GM19025 (cell line): ENCODE data around the gene GCC2.
"Not testable (repeated sequence)": the region's sequence is repeated elsewhere in the genome, so short reads cannot be mapped to it uniquely, and the experiment has no call there.

ENCODE experiments used
- ATAC-seq: cut with Tn5 transposase; IDR thresholded peaks from one replicate; pipeline ENCODE4 v1.9.1; 2021; ENCODE audit warnings: mild to moderate bottlenecking, low read depth, moderate library complexity; ENCODE audit not compliant: unreplicated experiment

GCC2 gene

GRCh38 chr2:108496167-108496566 lies 47.2 kb downstream of the GCC2 start:
- not testable (repeated sequence) for ATAC-seq

- ATAC-seq, result not testable (repeated sequence)
Measured at GRCh38 chr2:108507620-108508019, 58.6 kb downstream of the GCC2 start.

GRCh38 chr2:108512431-108512830 lies 63.4 kb downstream of the GCC2 start:
- not testable (repeated sequence) for ATAC-seq

- not testable (repeated sequence) for ATAC-seq
Measured at GRCh38 chr2:108514478-108514877, 65.5 kb downstream of the GCC2 start.

- not testable (repeated sequence) for ATAC-seq
Measured at GRCh38 chr2:108524688-108525087, 75.7 kb downstream of the GCC2 start.

- ATAC-seq, result not testable (repeated sequence)
Measured at GRCh38 chr2:108525258-108525657, 76.3 kb downstream of the GCC2 start.

- ATAC-seq, result no peak
Measured at GRCh38 chr2:108531674-108532055, 82.7 kb downstream of the GCC2 start.

- peak; percentile 84 for ATAC-seq
Measured at GRCh38 chr2:108533832-108534583, 85.0 kb downstream of the GCC2 start, which contains the start of gene LIMS1. TSS of gene LIMS1 (plus strand) at chr2:108534470. CDS start at chr2:108534563, 93 bp downstream.

- ATAC-seq, result peak; percentile 28
Measured at GRCh38 chr2:108534584-108535356, 85.8 kb downstream of the GCC2 start.

- ATAC-seq, result no peak
Measured at GRCh38 chr2:108535357-108535631, 86.3 kb downstream of the GCC2 start.

- no peak for ATAC-seq
Measured at GRCh38 chr2:108536133-108536780, 87.3 kb downstream of the GCC2 start.

- no peak for ATAC-seq
Measured at GRCh38 chr2:108536911-108537310, 87.9 kb downstream of the GCC2 start.

GRCh38 chr2:108538000-108538625 lies 89.1 kb downstream of the GCC2 start:
- no peak for ATAC-seq

GRCh38 chr2:108541451-108541850 lies 92.4 kb downstream of the GCC2 start:
- ATAC-seq, result no peak

- ATAC-seq, result no peak
Measured at GRCh38 chr2:108542071-108542470, 93.1 kb downstream of the GCC2 start.

- no peak for ATAC-seq
Measured at GRCh38 chr2:108547606-108548005, 98.6 kb downstream of the GCC2 start.

- no peak for ATAC-seq
Measured at GRCh38 chr2:108548208-108549003, 99.4 kb downstream of the GCC2 start.

- no peak for ATAC-seq
Measured at GRCh38 chr2:108552566-108552965, 103.6 kb downstream of the GCC2 start.

GRCh38 chr2:108553209-108553919 lies 104.4 kb downstream of the GCC2 start:
- no peak for ATAC-seq

- no peak for ATAC-seq
Measured at GRCh38 chr2:108554528-108554927, 105.5 kb downstream of the GCC2 start.
